CD4-positive, alpha-beta T cell (primary cell): ENCODE results near the gene SPRR1A. TPM values are rescaled to one million over a fixed set of nuclear protein-coding genes. Genes with fewer than 3 reads are reported as not detected.

ENCODE experiments used
- ATAC-seq: fragments of 200-7000 bp; cut with Tn5 transposase; one replicate; pipeline ENCODE4 v1.10.0; 2022; ENCODE audit warnings: mild to moderate bottlenecking; ENCODE audit not compliant: poor library complexity
- CTCF ChIA-PET: fragments of 350-600 bp; sonication (Branson Sonifier 250); formaldehyde crosslinking; loops from one replicate; lab custom pipeline; 2021; ENCODE audit warnings: antibody characterized with exemption, inconsistent platforms; lab: Charles Lee
- POLR2A ChIA-PET: fragments of 350-600 bp; sonication (Branson Sonifier 250); formaldehyde crosslinking; loops from one replicate; lab custom pipeline; 2021; ENCODE audit warnings: antibody characterized with exemption, inconsistent platforms; lab: Charles Lee
- DNase-seq, 14 experiments: peaks; one replicate each; pipeline ENCODE4 v3.0.0-alpha.2; 2013 to 2020; ENCODE audit warnings: mixed read lengths in 2 of 14
- H3K27ac ChIP-seq, 2 donors: one replicate each; pipeline versions ENCODE4 v1.5.1 to v1.7.0; 2013; ENCODE audit warnings: low read length in 2 of 2, low read depth in 1 of 2, mild to moderate bottlenecking in 1 of 2
- H3K27me3 ChIP-seq, 2 experiments: 1 replicate in 1 of 2; 2 replicates in 1 of 2; pipeline versions ENCODE4 v1.6.1 to v1.7.0; 2013; ENCODE audit warnings: low read length in 2 of 2, control low read depth in 1 of 2, mild to moderate bottlenecking in 1 of 2, moderate library complexity in 1 of 2; ENCODE audit not compliant: insufficient read depth in 2 of 2, control insufficient read depth in 1 of 2
- H3K36me3 ChIP-seq: one replicate; pipeline ENCODE4 v1.6.1; 2013; ENCODE audit warnings: low read length, control low read depth; ENCODE audit not compliant: insufficient read depth
- H3K4me1 ChIP-seq: one replicate; pipeline ENCODE4 v1.6.1; 2013; ENCODE audit warnings: low read length, control low read depth; ENCODE audit not compliant: insufficient read depth
- H3K4me3 ChIP-seq: one replicate; pipeline ENCODE4 v1.5.1; 2013; ENCODE audit warnings: mild to moderate bottlenecking, low read length, moderate library complexity
- H3K9me3 ChIP-seq, 2 experiments: 1 replicate in 1 of 2; 2 replicates in 1 of 2; pipeline versions ENCODE4 v1.6.1 to v1.7.0; 2013; ENCODE audit warnings: low read length in 2 of 2, mild to moderate bottlenecking in 2 of 2, control low read depth in 1 of 2, moderate library complexity in 1 of 2; ENCODE audit not compliant: control insufficient read depth in 1 of 2, insufficient read depth in 1 of 2
- H3K27ac Mint-ChIP-seq: one replicate; pipeline ENCODE4 v1.8.0; 2020; ENCODE audit warnings: mixed read lengths
- H3K27me3 Mint-ChIP-seq: one replicate; pipeline ENCODE4 v1.8.0; 2021; ENCODE audit warnings: mixed read lengths
- H3K36me3 Mint-ChIP-seq: one replicate; pipeline ENCODE4 v1.8.0; 2021; ENCODE audit warnings: low read depth, mixed read lengths
- H3K4me1 Mint-ChIP-seq: one replicate; pipeline ENCODE4 v1.8.0; 2021; ENCODE audit warnings: low read depth, mixed read lengths
- H3K4me3 Mint-ChIP-seq: one replicate; pipeline ENCODE4 v1.8.0; 2020; ENCODE audit warnings: mild to moderate bottlenecking, mixed read lengths
- H3K9me3 Mint-ChIP-seq: one replicate; pipeline ENCODE4 v1.8.0; 2020; ENCODE audit warnings: mixed read lengths
- CTCF ChIP-seq: fragments of 200-600 bp; IDR thresholded peaks from one replicate; pipeline ENCODE4 v1.8.0; 2022; ENCODE audit warnings: antibody characterized with exemption, mild to moderate bottlenecking
- intact Hi-C, 2 experiments: fragments of 100-400 bp; cut with DNase I in 1 of 2; cut with micrococcal nuclease in 1 of 2; formaldehyde crosslinking; loops; one replicate each; pipeline versions ENCODE4 v1.15.1 to v1.9.0; 2023 to 2025; cut with DNase I, micrococcal nuclease
- total RNA-seq, 174 experiments: library from RNA in 2 of 174; stranded (reverse) in 2 of 174; gene quantifications; one replicate each; pipeline ENCODE4 v1.2.3 and lab custom pipeline; 2021 to 2026

The SPRR1A gene
- total RNA-seq, 2 experiments from 2014 or later = not detected

- CTCF ChIA-PET = no interaction called here
- TF ChIP-seq CTCF = no peak
- Histone ChIP-seq H3K27me3 (peaks cover 0 to 2% of the 10 kb centered on the region in 2 experiments), H3K36me3 (no peaks in the 10 kb centered on the region), H3K27ac (no peak overlapping the region), H3K4me3 (no peak overlapping the region), H3K9me3 (no peaks in the 10 kb centered on the region), H3K4me1 (no peaks in the 10 kb centered on the region)
- H3K27me3 Mint-ChIP-seq = peaks cover 28% of the 10 kb centered on the region
- H3K36me3 Mint-ChIP-seq = no peaks in the 10 kb centered on the region
- POLR2A ChIA-PET = no interaction called here
- no peaks in the 10 kb centered on the region for H3K4me1 Mint-ChIP-seq
- intact Hi-C loops = no loop called here
- DNase-seq = no peak
- no peaks in the 10 kb centered on the region for H3K9me3 Mint-ChIP-seq
- no peak for ATAC-seq
- no peak overlapping the region for H3K27ac Mint-ChIP-seq
- H3K4me3 Mint-ChIP-seq = no peak overlapping the region
Observed at GRCh38 chr1:152998476-152998875, 14.6 kb downstream of the SPRR1A start.

- H3K27ac Mint-ChIP-seq = no peak overlapping the region
- no peaks in the 10 kb centered on the region for H3K9me3 Mint-ChIP-seq
- H3K9me3 ChIP-seq = no peaks in the 10 kb centered on the region
- no peaks in the 10 kb centered on the region for H3K36me3 Mint-ChIP-seq
- ChIA-PET POLR2A (no interaction called here), CTCF (no interaction called here)
- DNase-seq (no peak), ATAC-seq (no peak)
- no peak for TF ChIP-seq CTCF
- H3K27ac ChIP-seq = no peak overlapping the region
- H3K36me3 ChIP-seq = no peaks in the 10 kb centered on the region
- H3K4me1 ChIP-seq = no peaks in the 10 kb centered on the region
- peaks cover 35% of the 10 kb centered on the region for H3K27me3 Mint-ChIP-seq
- H3K4me3 ChIP-seq = no peak overlapping the region
- peaks cover 0 to 2% of the 10 kb centered on the region in 2 experiments for H3K27me3 ChIP-seq
- no peaks in the 10 kb centered on the region for H3K4me1 Mint-ChIP-seq
- intact Hi-C loops = no loop called here
- no peak overlapping the region for H3K4me3 Mint-ChIP-seq
Observed at GRCh38 chr1:152999818-153000217, 15.9 kb downstream of the SPRR1A start.

DNA sequence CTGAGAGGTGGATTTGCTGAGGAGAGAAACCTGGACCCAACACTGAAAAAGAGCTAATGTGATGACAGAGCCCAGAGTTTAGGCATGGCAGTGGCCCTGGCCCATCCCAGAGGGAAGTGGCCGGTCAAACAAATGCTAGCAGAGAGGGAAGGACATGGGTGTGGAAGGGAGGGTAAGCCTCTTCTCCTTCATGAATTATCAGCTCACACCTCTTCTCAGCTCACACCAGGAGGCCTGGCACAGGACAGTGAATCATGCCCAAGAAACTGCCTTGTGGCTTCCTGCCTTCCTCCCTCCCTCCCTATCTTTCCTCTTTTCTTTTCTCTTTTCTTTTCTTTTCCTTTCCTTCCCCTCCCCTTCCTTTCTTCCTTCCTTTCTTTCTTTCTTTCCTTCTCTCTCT is 16.4 kb downstream of the SPRR1A start:
- DNase-seq (no peak), ATAC-seq (no peak)
- H3K36me3 Mint-ChIP-seq = no peaks in the 10 kb centered on the region
- H3K27ac Mint-ChIP-seq = no peak overlapping the region
- Histone ChIP-seq H3K9me3 (no peaks in the 10 kb centered on the region), H3K36me3 (no peaks in the 10 kb centered on the region), H3K27ac (no peak overlapping the region), H3K4me3 (no peak overlapping the region), H3K27me3 (peaks cover 0 to 2% of the 10 kb centered on the region in 2 experiments), H3K4me1 (no peaks in the 10 kb centered on the region)
- no peaks in the 10 kb centered on the region for H3K9me3 Mint-ChIP-seq
- no peak overlapping the region for H3K4me3 Mint-ChIP-seq
- no peak for TF ChIP-seq CTCF
- ChIA-PET CTCF (no interaction called here), POLR2A (no interaction called here)
- intact Hi-C loops = no loop called here
- peaks cover 32% of the 10 kb centered on the region for H3K27me3 Mint-ChIP-seq
- H3K4me1 Mint-ChIP-seq = no peaks in the 10 kb centered on the region
